K562 treated with DMSO at 1 percent for 48 hours (cell line): Measurements from ENCODE around the gene MPC1. TPM values are rescaled to one million over a fixed set of nuclear protein-coding genes. Genes with fewer than 3 reads are reported as not detected.

Experiments used
- total RNA-seq: library from RNA; unstranded; fragments of 300-600 nt; gene quantifications from 2 replicates; pipeline ENCODE4 v1.2.3, GENCODE V29; 2022; ENCODE audit warnings: low replicate concordance; ENCODE audit errors: extremely low read depth

MPC1 gene
- total RNA-seq = not detected in 2 replicates

DNA sequence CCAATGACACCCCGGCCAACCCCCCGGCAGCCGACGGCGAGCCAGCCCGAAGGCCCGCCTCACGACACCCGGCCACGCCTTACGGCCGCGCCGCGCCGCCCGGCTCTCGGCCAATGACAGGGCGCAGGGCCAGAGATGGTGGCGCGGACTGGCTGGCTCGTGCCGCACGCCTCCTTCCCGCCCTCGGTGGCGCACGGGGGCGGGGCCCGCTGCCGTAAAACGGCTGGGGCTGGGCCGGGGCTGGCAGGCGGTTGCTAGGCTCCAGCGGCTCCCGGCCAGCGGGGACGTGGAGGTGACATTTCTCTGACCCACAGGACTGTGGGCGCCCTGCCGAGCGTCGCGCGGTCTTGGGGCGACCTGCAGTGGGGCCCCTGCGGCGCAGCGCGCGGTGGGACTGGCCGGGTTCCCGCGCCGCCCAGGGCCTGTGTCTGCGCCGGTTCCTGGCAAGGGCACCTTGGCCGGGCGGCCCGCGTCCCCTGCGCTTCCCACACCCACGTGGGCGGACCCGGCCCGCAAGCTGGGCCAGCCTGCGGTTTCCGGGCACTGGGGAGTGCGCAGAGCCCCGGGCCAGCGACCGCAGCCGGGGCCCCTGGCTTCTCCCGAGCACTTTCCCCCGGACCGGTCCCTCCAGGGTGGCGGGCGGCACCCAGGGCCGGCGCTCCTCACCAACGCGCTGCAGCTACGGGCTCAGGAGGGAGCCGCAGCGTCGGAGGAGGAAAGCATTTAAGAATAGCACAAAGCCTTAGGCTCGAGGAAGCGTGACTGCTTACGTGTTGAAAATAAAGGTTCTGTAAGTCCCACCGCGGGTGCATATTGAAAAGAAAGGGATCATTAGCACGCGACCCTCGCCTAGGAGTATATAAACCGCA, at the start of gene MPC1:
Gene MPC1, minus strand, starts transcription at position 8 of the 869 bp plus-strand sequence. CDS start 64 bp downstream, outside the sequence.

GRCh38 chr6:166342349-166343149, 40.2 kb downstream of the MPC1 start, which contains the start of gene SFT2D1:
SFT2D1 (minus strand) TSS chr6:166342545; CDS start chr6:166342481, 64 bp downstream.

Other genes starting within 250 kb of the MPC1 start
- gene TBXT, start 215.1 kb downstream of the MPC1 start, total RNA-seq = not detected in 2 replicates
- gene PRR18, start 74.5 kb downstream of the MPC1 start, total RNA-seq = not detected in 2 replicates
- gene SFT2D1, start 40.4 kb downstream of the MPC1 start, total RNA-seq = not detected in 2 replicates
- not detected in 2 replicates for gene RAMACL, start 203.7 kb upstream of the MPC1 start, total RNA-seq
- gene RPS6KA2, start 244.3 kb upstream of the MPC1 start, total RNA-seq = not detected in 2 replicates